HepG2 (cell line): ENCODE results near the gene ANAPC2. TPM values are rescaled to one million over a fixed set of nuclear protein-coding genes. Genes with fewer than 3 reads are reported as not detected.

Source experiments
- ARID3A ChIP-seq: IDR thresholded peaks from 2 replicates; pipeline ENCODE4 v1.6.1; 2012; ENCODE audit warnings: low read depth, low read length, improper control_type of control experiment
- ETS1 ChIP-seq: sonication (generic); formaldehyde crosslinking; IDR thresholded peaks from 2 replicates; pipeline ENCODE4 v1.4.0; 2020; ENCODE audit warnings: missing genetic modification reagents
- FOXP1 ChIP-seq, 2 experiments: fragments of 450-650 bp in 1 of 2; IDR thresholded peaks; 2 replicates each; pipeline ENCODE4 v1.6.1; 2017 to 2018; ENCODE audit warnings: antibody characterized with exemption in 1 of 2
- GTF2F1 ChIP-seq: fragments of 150-350 bp; IDR thresholded peaks from 2 replicates; pipeline ENCODE4 v1.6.1; 2014; ENCODE audit warnings: low read length
- IRX3 ChIP-seq: sonication (generic); formaldehyde crosslinking; IDR thresholded peaks from 2 replicates; pipeline ENCODE4 v1.8.1; 2023; ENCODE audit warnings: mild to moderate bottlenecking, low read depth, missing genetic modification reagents, borderline replicate concordance
- PATZ1 ChIP-seq: sonication (generic); formaldehyde crosslinking; IDR thresholded peaks from 2 replicates; pipeline ENCODE4 v1.4.0; 2020; ENCODE audit warnings: missing genetic modification reagents
- PCBP2 ChIP-seq: fragments of 200-400 bp; formaldehyde crosslinking; optimal IDR thresholded peaks from 2 replicates; pipeline ENCODE3; 2018; ENCODE audit warnings: low read length, low read depth; ENCODE audit not compliant: poor library complexity, severe bottlenecking
- POGZ ChIP-seq: sonication (generic); formaldehyde crosslinking; IDR thresholded peaks from 2 replicates; pipeline ENCODE4 v1.4.0; 2020; ENCODE audit warnings: mild to moderate bottlenecking, missing genetic modification reagents
- RXRB ChIP-seq: IDR thresholded peaks from 2 replicates; pipeline ENCODE4 v1.6.1; 2016; ENCODE audit warnings: borderline replicate concordance, missing genetic modification reagents, missing compliant biosample characterization
- SRF ChIP-seq: IDR thresholded peaks from 2 replicates; pipeline ENCODE4 v1.6.1; 2011; ENCODE audit warnings: mild to moderate bottlenecking, low read depth, low read length, moderate library complexity
- UBTF ChIP-seq: sonication (generic); formaldehyde crosslinking; IDR thresholded peaks from 2 replicates; pipeline ENCODE4 v1.4.0; 2020; ENCODE audit warnings: mild to moderate bottlenecking, missing genetic modification reagents
- ZBTB1 ChIP-seq: sonication (generic); formaldehyde crosslinking; IDR thresholded peaks from 2 replicates; pipeline ENCODE4 v1.4.0; 2020; ENCODE audit warnings: missing genetic modification reagents, borderline replicate concordance
- ZFYVE20 ChIP-seq: sonication (generic); formaldehyde crosslinking; IDR thresholded peaks from 2 replicates; pipeline ENCODE4 v1.8.0; 2023; ENCODE audit warnings: low read depth, mild to moderate bottlenecking, moderate library complexity, missing genetic modification reagents, borderline replicate concordance
- ZNF256 ChIP-seq: sonication (generic); formaldehyde crosslinking; conservative IDR thresholded peaks from 2 replicates; pipeline ENCODE4 v1.4.0; 2020; ENCODE audit warnings: missing genetic modification reagents
- ZNF281 ChIP-seq: sonication (generic); formaldehyde crosslinking; IDR thresholded peaks from 2 replicates; pipeline ENCODE4 v1.4.0; 2020; ENCODE audit warnings: missing genetic modification reagents, borderline replicate concordance
- ZNF354B ChIP-seq: sonication (generic); formaldehyde crosslinking; IDR thresholded peaks from 2 replicates; pipeline ENCODE4 v1.8.0; 2022; ENCODE audit warnings: mild to moderate bottlenecking, missing genetic modification reagents
- ZNF816 ChIP-seq: sonication (generic); formaldehyde crosslinking; IDR thresholded peaks from 2 replicates; pipeline ENCODE4 v1.8.0; 2022; ENCODE audit warnings: missing genetic modification reagents, mild to moderate bottlenecking, borderline replicate concordance
- polyA plus RNA-seq, 8 experiments: library from polyadenylated mRNA; depleted of rRNA in 3 of 8; stranded (reverse) in 7 of 8; unstranded in 1 of 8; fragments of >200 nt; fragmentation: Illumina TruSeq in 4 of 8; extraction: Trizol in 4 of 8; gene quantifications; 2 replicates each; pipeline versions ENCODE4 v1.2.1 to v1.2.3, GENCODE V29; 2011 to 2016; ENCODE audit warnings: low read depth in 4 of 8, missing spikeins in 1 of 8, mixed read lengths in 1 of 8; ENCODE audit not compliant: insufficient read depth in 1 of 8
- total RNA-seq, 5 experiments: library from RNA; depleted of rRNA; stranded (reverse); fragments of >200 nt; fragmentation: Illumina TruSeq; extraction: Trizol; gene quantifications; 2 replicates each; pipeline ENCODE4 v1.2.3, GENCODE V29; 2016; ENCODE audit warnings: low read depth in 1 of 5

The ANAPC2 gene
- total and polyA plus RNA-seq, 2 of the 13 experiments (the other 11 are each of a cell fraction or from before 2014, with no cell fraction given): 12.3 to 15.4 TPM

GRCh38 chr9:137217276-137218211 lies 29.2 kb upstream of the ANAPC2 start (continued):
- TF ChIP-seq IRX3 (CRISPR knock-in tag) (no peak), ETS1 (CRISPR knock-in tag) (no peak), ZNF281 (no peak), SRF (no peak), ZBTB1 (CRISPR knock-in tag) (no peak), FOXP1 (IDR thresholded peaks at IDR 0.05) (no peak), FOXP1 (CRISPR knock-in tag; IDR thresholded peaks at IDR 0.05) (no peak), ZFYVE20 (peak; percentile 38; the same call in 1 of the 2 replicates), ZNF354B (CRISPR knock-in tag) (no peak), PATZ1 (CRISPR knock-in tag) (peak; percentile 87), ZNF816 (no peak), UBTF (CRISPR knock-in tag) (peak; percentile 48; the same call in 1 of the 2 replicates), ARID3A (no peak), GTF2F1 (no peak), RXRB (CRISPR knock-in tag) (peak; percentile 28; the same call in 1 of the 2 replicates), ZNF256 (CRISPR knock-in tag) (no peak), POGZ (CRISPR knock-in tag) (no peak), PCBP2 (no peak)
